Activated naive CD4-positive, alpha-beta T cell treated with anti-CD3 and anti-CD28 coated beads, Interleukin-2, amount 50 U/mL, for 24 hours (primary cell): Measurements from ENCODE around the gene FYB1.

Experiments used
- H3K27ac Mint-ChIP-seq: one replicate; pipeline ENCODE4 v1.8.0; 2021; ENCODE audit warnings: mild to moderate bottlenecking, mixed read lengths
- H3K27me3 Mint-ChIP-seq: one replicate; pipeline ENCODE4 v1.8.0; 2021; ENCODE audit warnings: mixed read lengths
- H3K36me3 Mint-ChIP-seq: one replicate; pipeline ENCODE4 v1.8.0; 2021; ENCODE audit warnings: mixed read lengths
- H3K4me1 Mint-ChIP-seq: one replicate; pipeline ENCODE4 v1.8.0; 2021; ENCODE audit warnings: mixed read lengths
- H3K4me3 Mint-ChIP-seq: one replicate; pipeline ENCODE4 v1.8.0; 2021; ENCODE audit warnings: mild to moderate bottlenecking, mixed read lengths
- H3K9me3 Mint-ChIP-seq: one replicate; pipeline ENCODE4 v1.8.0; 2021; ENCODE audit warnings: mixed read lengths

Gene FYB1

GRCh38 chr5:39216631-39217030, 2.7 kb downstream of the FYB1 start:
- Mint-ChIP-seq H3K27ac (peak overlapping the region; percentile 97), H3K36me3 (peaks cover 4% of the 10 kb centered on the region), H3K9me3 (no peaks in the 10 kb centered on the region), H3K4me3 (peak overlapping the region; percentile 87), H3K4me1 (peaks cover 95% of the 10 kb centered on the region), H3K27me3 (no peaks in the 10 kb centered on the region)

- Mint-ChIP-seq H3K4me3 (peak overlapping the region; percentile 72), H3K36me3 (peaks cover 4% of the 10 kb centered on the region), H3K27ac (peak overlapping the region; percentile 98), H3K9me3 (no peaks in the 10 kb centered on the region), H3K4me1 (peaks cover 97% of the 10 kb centered on the region), H3K27me3 (no peaks in the 10 kb centered on the region)
Observed at GRCh38 chr5:39215857-39216256, 3.5 kb downstream of the FYB1 start.

DNA sequence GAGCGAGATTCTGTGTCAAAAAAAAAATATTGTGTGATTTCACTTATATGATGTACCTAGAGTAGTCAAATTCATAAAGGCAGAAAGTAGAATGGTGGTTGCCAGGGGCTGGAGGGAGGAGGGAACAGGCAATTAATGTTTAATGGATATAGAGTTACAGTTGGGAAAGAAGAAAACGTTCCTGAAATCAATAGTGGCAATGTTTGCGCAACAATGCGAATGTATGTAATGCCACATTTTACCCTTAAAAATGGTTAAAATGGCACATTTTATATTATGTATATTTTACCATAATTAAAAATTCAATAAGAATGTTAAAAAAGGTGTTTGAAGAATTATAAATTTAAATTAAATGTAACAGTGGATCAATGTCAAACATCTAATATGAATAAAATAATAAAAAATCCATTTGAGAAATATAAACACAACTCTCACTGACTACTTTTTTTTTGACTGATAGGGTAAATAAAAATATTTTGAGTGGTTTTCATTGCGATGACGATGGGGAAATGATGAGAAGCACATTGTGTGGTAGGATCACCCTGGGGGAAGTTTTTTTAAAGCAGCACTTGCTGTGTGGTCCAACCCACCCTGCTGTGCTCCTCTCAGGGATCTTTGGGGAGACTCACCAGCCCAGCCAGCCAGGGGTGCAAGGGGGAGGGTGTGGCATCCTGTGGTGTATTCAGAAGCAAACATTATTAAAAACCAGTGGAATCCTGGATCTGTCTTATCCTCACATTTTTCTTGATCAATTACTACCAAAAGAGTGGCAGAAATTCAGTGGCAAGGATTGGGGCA, 4.3 kb downstream of the FYB1 start:
- Mint-ChIP-seq H3K27ac (peak overlapping the region; percentile 98), H3K27me3 (no peaks in the 10 kb centered on the region), H3K36me3 (peaks cover 4% of the 10 kb centered on the region), H3K4me1 (peaks cover 97% of the 10 kb centered on the region), H3K9me3 (no peaks in the 10 kb centered on the region), H3K4me3 (peak overlapping the region; percentile 72)

DNA sequence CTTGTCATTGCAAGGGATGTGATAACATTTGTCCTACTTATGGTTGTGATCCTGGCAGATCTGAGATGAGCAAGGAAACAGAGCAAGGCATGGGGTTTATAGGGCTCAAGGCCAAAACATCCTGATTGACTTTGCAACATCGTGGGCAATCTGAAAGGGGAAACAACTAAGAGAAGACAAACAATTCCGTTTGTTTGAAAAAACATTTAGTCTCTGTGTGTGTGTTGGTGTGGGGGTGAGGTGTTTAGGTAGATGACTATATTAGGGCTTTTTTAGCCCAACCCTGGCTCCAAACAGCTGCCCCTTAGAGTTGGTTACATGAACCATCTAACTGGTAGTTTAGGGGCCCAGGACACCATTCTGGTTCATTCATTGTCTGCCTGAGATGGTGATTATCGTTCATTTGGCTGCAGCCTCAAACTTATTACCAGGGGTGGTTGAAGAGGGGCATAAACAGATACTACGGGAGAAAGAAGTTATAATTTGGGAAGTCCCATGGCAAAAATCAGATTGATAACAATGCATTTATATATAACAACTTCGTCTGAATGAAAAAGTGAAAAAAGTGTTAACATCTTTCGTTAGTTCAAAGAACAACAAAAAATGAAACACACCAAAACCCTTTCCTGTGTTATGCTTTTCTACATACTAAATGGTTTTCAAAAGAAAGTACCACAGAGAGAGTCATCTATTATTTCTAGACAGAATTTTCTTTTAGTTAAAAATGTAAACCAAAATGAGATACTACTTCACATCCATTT, 5.7 kb downstream of the FYB1 start:
- H3K27ac Mint-ChIP-seq = peak overlapping the region; percentile 96
- no peaks in the 10 kb centered on the region for H3K27me3 Mint-ChIP-seq
- no peaks in the 10 kb centered on the region for H3K9me3 Mint-ChIP-seq
- H3K4me1 Mint-ChIP-seq = peaks cover 97% of the 10 kb centered on the region
- peaks cover 4% of the 10 kb centered on the region for H3K36me3 Mint-ChIP-seq
- H3K4me3 Mint-ChIP-seq = peak overlapping the region; percentile 82

DNA sequence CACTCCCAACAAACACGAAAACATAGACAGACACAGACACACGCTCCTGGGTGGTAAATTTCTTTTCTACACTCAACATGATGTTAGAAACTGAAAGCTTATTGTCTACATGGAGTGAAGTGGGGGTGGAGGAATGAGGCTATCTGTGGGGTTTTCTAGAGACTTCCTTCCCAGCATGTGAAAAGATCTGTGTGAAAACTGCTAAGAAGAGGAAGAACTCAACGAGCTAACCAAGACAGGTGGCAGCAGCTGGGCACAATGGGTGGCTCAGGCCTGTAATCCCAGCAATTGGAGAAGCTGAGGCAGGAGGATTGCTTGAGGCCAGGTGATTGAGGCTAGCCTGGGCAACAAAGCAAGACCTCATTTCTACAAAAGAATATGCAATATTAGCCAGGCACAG, 7.6 kb downstream of the FYB1 start:
- Mint-ChIP-seq H3K9me3 (no peaks in the 10 kb centered on the region), H3K27me3 (no peaks in the 10 kb centered on the region), H3K4me3 (peak overlapping the region; percentile 84), H3K36me3 (peaks cover 4% of the 10 kb centered on the region), H3K27ac (peak overlapping the region; percentile 98), H3K4me1 (peaks cover 97% of the 10 kb centered on the region)

DNA sequence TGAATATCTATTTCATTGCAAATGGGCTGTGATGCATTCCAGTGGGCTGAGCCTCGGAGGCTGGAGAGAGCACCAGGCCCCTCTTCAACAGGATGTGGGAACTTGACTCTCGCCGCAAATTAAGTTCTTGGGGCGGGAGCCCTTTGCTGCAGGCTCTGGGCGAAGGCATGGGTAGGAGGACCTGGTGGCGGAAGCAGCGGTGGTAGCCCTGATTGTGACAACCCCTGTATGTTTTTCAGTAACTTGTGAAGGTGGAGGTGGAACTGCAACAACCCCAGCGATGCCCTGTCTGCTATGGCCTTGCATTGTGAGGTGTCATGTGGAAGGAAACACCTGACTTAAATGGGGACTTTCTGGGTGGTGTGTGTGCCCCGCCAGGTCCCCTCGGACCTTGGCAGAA, 9.4 kb downstream of the FYB1 start:
- Mint-ChIP-seq H3K4me1 (peaks cover 98% of the 10 kb centered on the region), H3K27me3 (no peaks in the 10 kb centered on the region), H3K9me3 (no peaks in the 10 kb centered on the region), H3K4me3 (peak overlapping the region; percentile 84), H3K27ac (peak overlapping the region; percentile 97), H3K36me3 (peaks cover 4% of the 10 kb centered on the region)

DNA sequence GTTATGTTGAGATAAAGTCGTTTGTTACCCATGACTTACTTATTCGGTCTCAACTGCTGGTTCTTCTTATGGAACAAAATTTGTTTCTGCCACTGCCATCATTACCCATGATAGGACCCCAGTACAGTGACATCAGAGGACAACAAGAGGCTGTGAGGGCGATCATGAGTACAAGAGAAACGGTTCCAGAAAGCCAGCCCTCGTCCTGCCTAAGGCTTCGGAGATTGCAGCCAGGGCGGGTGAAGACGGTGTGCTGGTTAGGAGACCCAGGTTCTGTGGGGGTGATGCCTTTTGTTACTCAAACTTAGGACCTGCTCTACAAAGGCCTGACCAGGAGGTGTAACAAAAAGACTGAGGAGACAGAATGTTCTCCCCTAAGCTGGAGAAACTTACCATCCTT, 10.9 kb downstream of the FYB1 start:
- no peaks in the 10 kb centered on the region for H3K27me3 Mint-ChIP-seq
- H3K9me3 Mint-ChIP-seq = no peaks in the 10 kb centered on the region
- peak overlapping the region; percentile 97 for H3K27ac Mint-ChIP-seq
- H3K4me1 Mint-ChIP-seq = peaks cover 98% of the 10 kb centered on the region
- peaks cover 4% of the 10 kb centered on the region for H3K36me3 Mint-ChIP-seq
- H3K4me3 Mint-ChIP-seq = peak overlapping the region; percentile 84

DNA sequence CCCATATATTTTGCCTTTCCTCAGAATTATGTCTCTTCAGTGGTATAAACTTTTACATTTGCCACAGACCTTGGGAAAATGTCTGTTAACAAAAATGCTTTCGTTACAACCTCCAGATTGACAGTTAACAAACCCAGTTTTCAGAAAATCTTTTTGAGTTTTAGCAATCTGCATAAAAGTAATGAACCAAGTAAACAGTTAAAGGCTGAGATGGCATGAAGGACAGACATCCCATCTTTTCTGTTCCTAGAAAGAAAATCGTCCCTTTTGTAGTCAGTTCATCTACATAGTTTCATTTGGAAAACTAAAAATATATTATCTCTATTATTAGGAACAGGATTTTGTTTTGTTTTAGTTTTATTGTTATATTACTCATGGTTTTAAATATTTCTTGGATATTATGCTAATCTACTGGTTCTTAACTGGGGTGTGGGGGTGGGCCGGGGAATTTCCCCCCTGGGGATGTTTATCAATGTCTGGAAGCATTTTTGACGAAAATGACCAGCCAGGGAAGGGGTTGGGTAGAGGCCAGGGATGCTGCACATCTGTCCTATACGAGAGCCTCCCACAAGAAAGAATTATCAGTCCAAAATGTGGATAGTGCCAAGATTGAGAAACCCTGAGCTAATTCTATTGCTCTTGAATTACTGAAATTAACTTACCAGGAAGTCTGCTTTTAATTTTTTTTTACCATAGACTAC, 11.9 kb downstream of the FYB1 start:
- Mint-ChIP-seq H3K27ac (peak overlapping the region; percentile 97), H3K4me1 (peaks cover 93% of the 10 kb centered on the region), H3K4me3 (peak overlapping the region; percentile 84)

DNA sequence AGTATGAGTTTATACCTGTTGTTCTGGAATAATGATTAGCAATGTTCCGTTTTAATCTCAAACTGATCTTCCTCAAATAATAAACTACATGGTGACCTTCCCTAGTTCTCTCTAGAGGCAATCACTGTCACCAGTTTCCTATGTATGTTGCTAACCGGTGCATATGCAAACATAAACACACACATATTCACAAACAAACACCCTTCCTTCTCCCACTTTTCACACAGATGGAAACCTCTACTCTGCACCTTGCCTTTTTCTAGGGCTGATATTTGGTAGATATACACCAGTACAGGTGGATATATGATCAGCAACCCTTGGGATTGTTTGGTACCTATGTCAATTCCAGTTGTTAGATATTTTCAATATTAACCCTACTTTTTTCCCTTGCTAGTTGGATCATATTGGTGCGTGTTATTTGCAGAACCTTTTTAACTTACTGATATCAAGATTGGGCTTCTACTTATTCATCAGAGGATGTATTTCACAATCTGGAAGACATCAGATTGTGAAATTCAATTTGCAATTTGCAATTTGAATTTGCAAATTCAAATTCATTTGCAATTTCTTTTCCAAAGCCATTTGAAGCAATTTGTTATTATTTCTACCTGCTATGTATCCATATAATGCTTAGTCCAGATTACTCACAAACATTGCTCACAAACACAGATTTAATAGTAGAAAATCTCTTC, 12.6 kb downstream of the FYB1 start:
- Mint-ChIP-seq H3K27ac (peak overlapping the region; percentile 97), H3K27me3 (no peaks in the 10 kb centered on the region), H3K4me3 (peak overlapping the region; percentile 27), H3K9me3 (no peaks in the 10 kb centered on the region), H3K36me3 (peaks cover 1% of the 10 kb centered on the region), H3K4me1 (peaks cover 88% of the 10 kb centered on the region)

More for the DNA sequence above, 11.9 kb downstream of the FYB1 start:
- Mint-ChIP-seq H3K9me3 (no peaks in the 10 kb centered on the region), H3K36me3 (peaks cover 2% of the 10 kb centered on the region), H3K27me3 (no peaks in the 10 kb centered on the region)

DNA sequence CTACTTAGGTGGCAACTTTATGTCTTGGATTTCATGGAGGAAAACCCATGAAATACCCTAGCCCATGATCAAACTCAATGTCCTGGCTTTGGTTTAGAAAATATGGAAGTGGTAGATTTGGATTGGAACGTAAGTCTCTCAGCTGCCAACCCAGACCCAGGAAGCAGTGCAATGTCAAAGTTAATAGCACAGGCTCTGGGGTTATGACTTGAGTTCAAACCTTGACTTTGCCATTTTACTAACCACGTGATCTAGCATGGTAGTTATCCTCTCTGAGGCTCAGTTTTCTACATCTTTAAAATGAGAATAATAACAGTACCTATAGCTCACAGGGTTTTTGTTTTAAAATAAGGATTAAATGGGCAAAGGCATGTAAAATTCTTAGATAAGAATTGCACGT, 13.8 kb downstream of the FYB1 start:
- H3K4me1 Mint-ChIP-seq = peaks cover 75% of the 10 kb centered on the region
- H3K27ac Mint-ChIP-seq = peak overlapping the region; percentile 97
- H3K27me3 Mint-ChIP-seq = no peaks in the 10 kb centered on the region
- no peaks in the 10 kb centered on the region for H3K9me3 Mint-ChIP-seq
- peak overlapping the region; percentile 94 for H3K4me3 Mint-ChIP-seq
- no peaks in the 10 kb centered on the region for H3K36me3 Mint-ChIP-seq

GRCh38 chr5:39203951-39204350, 15.4 kb downstream of the FYB1 start:
- no peaks in the 10 kb centered on the region for H3K36me3 Mint-ChIP-seq
- H3K27ac Mint-ChIP-seq = peak overlapping the region; percentile 97
- H3K9me3 Mint-ChIP-seq = no peaks in the 10 kb centered on the region
- H3K4me3 Mint-ChIP-seq = peak overlapping the region; percentile 94
- no peaks in the 10 kb centered on the region for H3K27me3 Mint-ChIP-seq
- H3K4me1 Mint-ChIP-seq = peaks cover 59% of the 10 kb centered on the region

- no peaks in the 10 kb centered on the region for H3K36me3 Mint-ChIP-seq
- no peaks in the 10 kb centered on the region for H3K27me3 Mint-ChIP-seq
- peaks cover 54% of the 10 kb centered on the region for H3K4me1 Mint-ChIP-seq
- peak overlapping the region; percentile 94 for H3K4me3 Mint-ChIP-seq
- no peaks in the 10 kb centered on the region for H3K9me3 Mint-ChIP-seq
- peak overlapping the region; percentile 97 for H3K27ac Mint-ChIP-seq
Observed at GRCh38 chr5:39203275-39203922, 16.0 kb downstream of the FYB1 start.

DNA sequence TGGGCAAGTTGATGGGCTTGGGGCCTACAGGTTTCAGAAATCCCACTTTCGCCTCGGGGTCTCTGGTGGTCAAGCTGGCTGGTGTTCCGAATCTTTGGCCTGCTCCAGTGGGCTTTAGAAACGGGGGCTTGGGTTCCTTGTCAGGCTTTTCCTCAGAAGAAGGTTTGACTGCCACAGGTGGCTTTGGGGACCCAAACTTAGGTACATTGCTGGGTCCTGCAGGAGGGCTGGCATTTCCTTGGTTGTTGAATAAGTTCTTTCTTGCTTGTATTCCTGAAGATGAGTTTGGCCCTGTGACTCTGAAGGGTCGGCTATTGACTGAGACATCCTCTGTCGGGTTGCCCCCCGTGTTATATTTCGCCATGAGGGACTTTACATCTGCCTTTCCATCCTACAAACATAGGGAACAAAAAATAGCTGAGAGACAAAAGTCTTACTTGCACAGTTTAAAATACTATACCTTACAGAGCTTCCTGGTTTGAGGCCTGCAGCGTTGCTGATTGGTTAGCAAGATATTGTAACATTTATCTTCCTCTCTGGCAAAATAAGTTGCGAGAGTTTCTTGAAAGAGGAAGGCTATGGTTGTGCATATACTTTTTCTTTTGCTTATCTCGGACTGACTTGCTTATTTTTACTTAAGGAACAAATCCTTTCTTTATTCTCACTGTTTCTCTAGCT, 16.6 kb downstream of the FYB1 start:
- Mint-ChIP-seq H3K27me3 (no peaks in the 10 kb centered on the region), H3K36me3 (no peaks in the 10 kb centered on the region), H3K9me3 (no peaks in the 10 kb centered on the region), H3K4me1 (peaks cover 47% of the 10 kb centered on the region), H3K4me3 (peak overlapping the region; percentile 94), H3K27ac (peak overlapping the region; percentile 97)

DNA sequence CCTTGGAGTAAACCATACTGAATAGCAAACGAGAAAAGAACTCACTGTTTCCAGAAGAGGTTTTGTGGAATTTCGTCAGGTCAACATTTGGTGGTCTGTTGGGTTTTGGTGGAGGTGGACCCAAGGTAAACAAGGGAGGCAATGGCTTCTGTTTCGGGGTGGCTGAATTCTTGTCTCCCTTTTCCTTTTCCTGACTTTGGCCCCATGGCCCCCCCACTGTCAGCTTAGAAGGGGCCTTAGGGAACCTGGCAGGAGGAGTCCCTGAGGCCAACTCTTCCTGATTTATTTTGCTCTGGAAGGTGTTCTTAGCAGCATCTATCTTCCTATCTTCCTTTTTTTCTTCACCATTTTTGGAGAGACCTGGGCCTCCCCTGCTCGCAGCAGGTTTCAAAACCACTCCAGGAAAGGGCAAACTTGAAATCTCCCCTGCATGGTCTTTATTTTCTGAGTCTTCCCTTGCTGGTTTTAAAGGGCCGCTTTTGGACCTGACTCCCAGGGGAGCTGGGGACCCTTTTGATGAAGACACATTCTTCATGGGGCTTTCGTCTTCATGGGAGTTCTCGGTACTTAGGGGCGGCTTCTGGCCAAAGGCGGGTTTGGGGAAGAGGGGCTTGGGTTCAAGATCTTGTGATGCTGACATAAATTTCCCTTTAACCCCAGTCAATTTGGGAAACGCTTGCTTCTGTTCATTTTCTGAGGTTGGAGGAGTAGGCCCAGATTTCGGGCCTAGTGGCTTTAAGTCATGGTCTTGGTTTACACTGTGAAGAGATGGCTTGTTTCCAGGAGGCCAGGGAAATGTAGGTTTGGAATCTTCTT, 17.4 kb downstream of the FYB1 start:
- Mint-ChIP-seq H3K9me3 (no peaks in the 10 kb centered on the region), H3K36me3 (no peaks in the 10 kb centered on the region), H3K4me3 (peak overlapping the region; percentile 94), H3K4me1 (peaks cover 46% of the 10 kb centered on the region), H3K27ac (peak overlapping the region; percentile 97), H3K27me3 (no peaks in the 10 kb centered on the region)
